ENCODE measurements around the gene RIN3. TPM values are rescaled to one million over a fixed set of nuclear protein-coding genes. Genes with fewer than 3 reads are reported as not detected.

The RIN3 gene
- total RNA-seq, 2 donors from 2014 or later = 47.4 to 54.2 TPM

DNA sequence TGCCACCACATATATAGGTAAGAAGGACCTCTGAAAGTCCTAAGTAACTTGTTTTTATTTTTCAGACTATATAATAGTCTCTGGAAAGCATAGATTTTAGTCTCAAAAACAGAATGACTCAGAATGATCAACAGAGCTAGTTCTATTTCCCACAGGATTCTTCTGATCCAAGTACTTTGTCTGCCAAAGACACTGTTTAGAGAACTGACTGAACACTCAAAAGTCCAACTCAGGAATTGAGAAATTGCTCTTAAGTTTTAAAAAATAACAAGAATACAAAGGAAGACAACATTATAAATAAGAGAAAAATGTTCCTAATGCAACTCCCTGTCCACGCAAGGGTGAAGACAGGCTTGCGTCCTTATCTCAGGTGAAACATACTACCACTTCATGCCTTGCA is 205.8 kb downstream of the RIN3 start:
- no peaks in the 10 kb centered on the region for H3K27me3 ChIP-seq (replicated peaks; ENCODE audit: insufficient read depth)
- TF ChIP-seq, protein P1, sequence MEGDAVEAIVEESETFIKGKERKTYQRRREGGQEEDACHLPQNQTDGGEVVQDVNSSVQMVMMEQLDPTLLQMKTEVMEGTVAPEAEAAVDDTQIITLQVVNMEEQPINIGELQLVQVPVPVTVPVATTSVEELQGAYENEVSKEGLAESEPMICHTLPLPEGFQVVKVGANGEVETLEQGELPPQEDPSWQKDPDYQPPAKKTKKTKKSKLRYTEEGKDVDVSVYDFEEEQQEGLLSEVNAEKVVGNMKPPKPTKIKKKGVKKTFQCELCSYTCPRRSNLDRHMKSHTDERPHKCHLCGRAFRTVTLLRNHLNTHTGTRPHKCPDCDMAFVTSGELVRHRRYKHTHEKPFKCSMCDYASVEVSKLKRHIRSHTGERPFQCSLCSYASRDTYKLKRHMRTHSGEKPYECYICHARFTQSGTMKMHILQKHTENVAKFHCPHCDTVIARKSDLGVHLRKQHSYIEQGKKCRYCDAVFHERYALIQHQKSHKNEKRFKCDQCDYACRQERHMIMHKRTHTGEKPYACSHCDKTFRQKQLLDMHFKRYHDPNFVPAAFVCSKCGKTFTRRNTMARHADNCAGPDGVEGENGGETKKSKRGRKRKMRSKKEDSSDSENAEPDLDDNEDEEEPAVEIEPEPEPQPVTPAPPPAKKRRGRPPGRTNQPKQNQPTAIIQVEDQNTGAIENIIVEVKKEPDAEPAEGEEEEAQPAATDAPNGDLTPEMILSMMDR (IDR thresholded peaks at IDR 0.05) = no peak
- peak; percentile 29 for ATAC-seq (ENCODE audit: insufficient number of reproducible peaks, low FRiP score, low read depth)

DNA sequence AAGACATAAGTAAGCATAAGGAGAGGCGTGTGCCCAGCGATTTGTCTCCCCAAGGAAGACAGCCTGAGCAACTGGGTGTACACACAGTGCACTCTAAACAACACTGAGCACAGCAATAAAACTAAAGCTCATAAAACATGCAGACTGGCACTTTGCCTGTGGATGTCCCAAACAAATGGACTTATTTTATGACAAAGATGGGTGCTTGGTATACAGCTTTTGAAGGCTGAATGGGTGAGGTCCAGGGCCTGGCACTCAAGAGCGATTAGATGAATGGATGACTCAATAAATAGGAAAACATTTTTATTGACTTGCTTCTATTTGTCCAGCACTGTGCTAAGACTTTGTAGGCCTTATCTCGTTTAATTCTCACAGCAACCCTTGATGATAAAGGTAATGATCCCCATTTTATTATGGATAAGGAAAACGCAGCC is 206.3 kb downstream of the RIN3 start:
- ATAC-seq (ENCODE audit: insufficient number of reproducible peaks, low FRiP score, low read depth) = no peak
- no peaks in the 10 kb centered on the region for H3K9me3 ChIP-seq
- TF ChIP-seq, protein P1 (IDR thresholded peaks at IDR 0.05) = no peak
- H3K27me3 ChIP-seq (replicated peaks; ENCODE audit: insufficient read depth) = no peaks in the 10 kb centered on the region
- no peak overlapping the region for H3K4me3 ChIP-seq
- DNase-seq (ENCODE audit: low spot score) = no peak
- no peaks in the 10 kb centered on the region for H3K36me3 ChIP-seq
- H3K4me1 ChIP-seq (ENCODE audit: control insufficient read depth in 1 of 2, low read depth in 2 of 2) = peaks cover 11 to 34% of the 10 kb centered on the region in 2 donors
- H3K27ac ChIP-seq = peak overlapping the region; percentile 54 to 56

More for the DNA sequence above, 205.8 kb downstream of the RIN3 start:
- H3K4me1 ChIP-seq (ENCODE audit: control insufficient read depth in 1 of 2, low read depth in 2 of 2) = peaks cover 11 to 32% of the 10 kb centered on the region in 2 donors
- H3K9me3 ChIP-seq = no peaks in the 10 kb centered on the region
- peak overlapping the region; percentile 54 to 56 for H3K27ac ChIP-seq
- no peak for DNase-seq (ENCODE audit: low spot score)
- no peak overlapping the region for H3K4me3 ChIP-seq
- H3K36me3 ChIP-seq = no peaks in the 10 kb centered on the region

GRCh38 chr14:92724516-92725340 is 211.1 kb downstream of the RIN3 start:
- no peaks in the 10 kb centered on the region for H3K36me3 ChIP-seq
- no peak for ATAC-seq (ENCODE audit: insufficient number of reproducible peaks, low FRiP score, low read depth)
- no peaks in the 10 kb centered on the region for H3K9me3 ChIP-seq
- H3K27me3 ChIP-seq (replicated peaks; ENCODE audit: insufficient read depth) = no peaks in the 10 kb centered on the region
- DNase-seq (ENCODE audit: low spot score) = no peak
- no peak overlapping the region for H3K27ac ChIP-seq
- TF ChIP-seq, protein P1 (IDR thresholded peaks at IDR 0.05) = no peak
- H3K4me1 ChIP-seq (ENCODE audit: control insufficient read depth in 1 of 2, low read depth in 2 of 2) = peaks cover 15 to 27% of the 10 kb centered on the region in 2 donors
- no peak overlapping the region for H3K4me3 ChIP-seq

DNA sequence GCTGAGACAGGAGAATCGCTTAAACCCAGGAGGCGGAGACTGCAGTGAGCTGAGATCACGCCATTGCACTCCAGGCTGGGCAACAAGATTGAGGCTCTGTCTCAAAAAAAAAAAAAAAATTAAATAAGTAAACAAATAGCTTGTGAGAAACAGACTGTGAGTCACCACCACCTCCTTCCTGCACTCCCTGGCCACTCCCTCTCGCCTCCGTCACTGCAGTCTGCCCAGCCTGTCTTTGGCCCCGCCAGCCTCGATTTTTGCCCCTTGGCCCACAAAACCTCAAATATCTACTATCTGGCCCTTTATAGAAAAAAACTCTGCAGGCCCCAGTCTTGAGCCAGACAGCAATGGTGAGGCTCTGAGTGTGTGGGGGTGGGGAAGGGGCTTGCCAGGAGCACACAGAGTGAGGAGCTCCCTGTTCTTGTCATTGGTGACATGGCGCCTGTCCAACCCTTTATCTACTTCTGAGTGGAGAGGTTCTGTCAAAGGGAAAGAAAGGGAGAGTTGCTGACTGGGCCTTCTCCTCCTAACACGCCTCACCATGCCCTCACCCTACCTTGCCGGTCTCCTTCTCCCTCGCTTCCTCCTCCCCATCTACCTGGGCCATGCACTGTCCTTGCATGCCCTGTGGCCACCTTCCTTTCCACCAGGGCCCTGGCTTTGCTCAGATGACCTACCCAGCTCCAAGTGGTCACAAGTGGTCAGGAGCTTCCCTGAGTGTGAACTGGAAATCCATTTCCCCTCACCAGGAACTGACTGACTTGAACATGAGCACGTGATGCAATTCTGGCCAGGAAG is 212.8 kb downstream of the RIN3 start:
- DNase-seq (ENCODE audit: low spot score) (peak; percentile 54), ATAC-seq (ENCODE audit: insufficient number of reproducible peaks, low FRiP score, low read depth) (peak; percentile 81)
- H3K27me3 ChIP-seq (replicated peaks; ENCODE audit: insufficient read depth) = no peaks in the 10 kb centered on the region
- peak overlapping the region in 1 of 2 donors; percentile 43 for H3K27ac ChIP-seq
- H3K9me3 ChIP-seq = no peaks in the 10 kb centered on the region
- H3K4me1 ChIP-seq (ENCODE audit: control insufficient read depth in 1 of 2, low read depth in 2 of 2) = peaks cover 9 to 12% of the 10 kb centered on the region in 2 donors
- TF ChIP-seq, protein P1 (IDR thresholded peaks at IDR 0.05) = no peak
- peaks cover 4% of the 10 kb centered on the region for H3K36me3 ChIP-seq
- no peak overlapping the region for H3K4me3 ChIP-seq

DNA sequence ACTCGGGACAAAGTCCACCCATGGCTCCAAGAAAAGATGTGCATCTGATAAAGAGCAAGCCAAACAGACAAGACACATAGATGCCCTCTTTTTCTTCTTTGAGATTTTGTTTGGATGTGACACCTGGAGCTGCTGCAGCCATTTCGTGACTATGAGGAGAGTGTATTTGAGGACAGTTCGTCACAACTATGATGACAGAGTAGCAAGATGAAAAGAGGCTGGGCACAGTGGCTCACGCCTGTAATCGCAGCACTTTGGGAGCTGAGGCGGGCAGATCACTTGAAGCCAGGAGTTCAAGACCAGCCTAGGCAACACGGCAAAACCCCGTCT is 213.3 kb downstream of the RIN3 start:
- DNase-seq (ENCODE audit: low spot score) (no peak), ATAC-seq (ENCODE audit: insufficient number of reproducible peaks, low FRiP score, low read depth) (no peak)
- peaks cover 9 to 12% of the 10 kb centered on the region in 2 donors for H3K4me1 ChIP-seq (ENCODE audit: control insufficient read depth in 1 of 2, low read depth in 2 of 2)
- no peaks in the 10 kb centered on the region for H3K9me3 ChIP-seq
- TF ChIP-seq, protein P1 (IDR thresholded peaks at IDR 0.05) = no peak
- H3K4me3 ChIP-seq = no peak overlapping the region
- H3K36me3 ChIP-seq = peaks cover 9% of the 10 kb centered on the region
- H3K27me3 ChIP-seq (replicated peaks; ENCODE audit: insufficient read depth) = no peaks in the 10 kb centered on the region
- peak overlapping the region in 1 of 2 donors; percentile 43 for H3K27ac ChIP-seq

Measured in thoracic aorta (tissue), 2 donors.